ENCODE data around the gene PTPRM.

GRCh38 chr18:8248576-8248975 lies 681.5 kb downstream of the PTPRM start:
- TF ChIP-seq, protein P1, sequence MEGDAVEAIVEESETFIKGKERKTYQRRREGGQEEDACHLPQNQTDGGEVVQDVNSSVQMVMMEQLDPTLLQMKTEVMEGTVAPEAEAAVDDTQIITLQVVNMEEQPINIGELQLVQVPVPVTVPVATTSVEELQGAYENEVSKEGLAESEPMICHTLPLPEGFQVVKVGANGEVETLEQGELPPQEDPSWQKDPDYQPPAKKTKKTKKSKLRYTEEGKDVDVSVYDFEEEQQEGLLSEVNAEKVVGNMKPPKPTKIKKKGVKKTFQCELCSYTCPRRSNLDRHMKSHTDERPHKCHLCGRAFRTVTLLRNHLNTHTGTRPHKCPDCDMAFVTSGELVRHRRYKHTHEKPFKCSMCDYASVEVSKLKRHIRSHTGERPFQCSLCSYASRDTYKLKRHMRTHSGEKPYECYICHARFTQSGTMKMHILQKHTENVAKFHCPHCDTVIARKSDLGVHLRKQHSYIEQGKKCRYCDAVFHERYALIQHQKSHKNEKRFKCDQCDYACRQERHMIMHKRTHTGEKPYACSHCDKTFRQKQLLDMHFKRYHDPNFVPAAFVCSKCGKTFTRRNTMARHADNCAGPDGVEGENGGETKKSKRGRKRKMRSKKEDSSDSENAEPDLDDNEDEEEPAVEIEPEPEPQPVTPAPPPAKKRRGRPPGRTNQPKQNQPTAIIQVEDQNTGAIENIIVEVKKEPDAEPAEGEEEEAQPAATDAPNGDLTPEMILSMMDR (IDR thresholded peaks at IDR 0.05), result no peak
- no peak for TF ChIP-seq ZBTB43 (CRISPR knock-in tag; IDR thresholded peaks at IDR 0.05)
- no peak for TF ChIP-seq USF2 (CRISPR knock-in tag; IDR thresholded peaks at IDR 0.05)
- TF ChIP-seq SP1 (CRISPR knock-in tag; conservative IDR thresholded peaks at IDR 0.05), result no peak
- no peak for TF ChIP-seq ZMAT4 (CRISPR knock-in tag; IDR thresholded peaks at IDR 0.05)
